Astrocyte (in vitro differentiated cells and primary cell): ENCODE data around the gene BAHCC1. TPM values are rescaled to one million over a fixed set of nuclear protein-coding genes. Genes with fewer than 3 reads are reported as not detected.

Experiments used
- DNase-seq: peaks from one replicate; pipeline ENCODE4 v3.0.0-alpha.2; 2010; ENCODE audit warnings: low read depth
- FAIRE-seq: peaks from 2 replicates; lab custom pipeline; 2011; peaks lifted over from hg19 to GRCh38; lab: Jason Lieb, UNC
- H2AFZ ChIP-seq: 2 replicates; pipeline ENCODE4 v1.6.0; 2012; ENCODE audit warnings: low read depth, low read length, inconsistent platforms
- H3K27ac ChIP-seq: 2 replicates; pipeline ENCODE4 v1.5.1; 2011; ENCODE audit warnings: low read depth, low read length, inconsistent platforms
- H3K27me3 ChIP-seq: 2 replicates; pipeline ENCODE4 v1.6.0; 2011; ENCODE audit warnings: low read length, inconsistent platforms; ENCODE audit not compliant: insufficient read depth
- H3K36me3 ChIP-seq: 2 replicates; pipeline ENCODE4 v1.5.1; 2011; ENCODE audit warnings: low read length, inconsistent platforms; ENCODE audit not compliant: insufficient read depth
- H3K4me1 ChIP-seq: 2 replicates; pipeline ENCODE4 v1.5.1; 2011; ENCODE audit warnings: low read length, inconsistent platforms; ENCODE audit not compliant: insufficient read depth
- H3K4me2 ChIP-seq: 2 replicates; pipeline ENCODE4 v1.6.0; 2012; ENCODE audit warnings: low read length, inconsistent platforms
- H3K4me3 ChIP-seq: 2 replicates; pipeline ENCODE4 v1.5.1; 2011; ENCODE audit warnings: low read depth, mild to moderate bottlenecking, low read length, inconsistent platforms; ENCODE audit not compliant: insufficient read depth
- H3K79me2 ChIP-seq: 2 replicates; pipeline ENCODE4 v1.6.0; 2012; ENCODE audit warnings: mild to moderate bottlenecking, low read length, inconsistent platforms; ENCODE audit not compliant: insufficient read depth
- H3K9ac ChIP-seq: 2 replicates; pipeline ENCODE4 v1.6.0; 2012; ENCODE audit warnings: mild to moderate bottlenecking, low read length, inconsistent platforms
- H3K9me3 ChIP-seq: 2 replicates; pipeline ENCODE4 v1.5.1; 2012; ENCODE audit warnings: low read depth, mild to moderate bottlenecking, low read length, inconsistent platforms; ENCODE audit not compliant: insufficient read depth
- H4K20me1 ChIP-seq: 2 replicates; pipeline ENCODE4 v1.6.0; 2012; ENCODE audit warnings: low read length, inconsistent platforms; ENCODE audit not compliant: insufficient read depth
- H3K27ac Mint-ChIP-seq: one replicate; pipeline ENCODE4 v1.8.0; 2021; ENCODE audit warnings: mild to moderate bottlenecking, mixed read lengths; ENCODE audit not compliant: unreplicated experiment
- H3K27me3 Mint-ChIP-seq: one replicate; pipeline ENCODE4 v1.8.0; 2021; ENCODE audit warnings: low read depth, mixed read lengths; ENCODE audit not compliant: unreplicated experiment
- H3K36me3 Mint-ChIP-seq: one replicate; pipeline ENCODE4 v1.8.0; 2021; ENCODE audit warnings: low read depth, mixed read lengths; ENCODE audit not compliant: unreplicated experiment
- H3K4me1 Mint-ChIP-seq: one replicate; pipeline ENCODE4 v1.8.0; 2021; ENCODE audit warnings: low read depth, mixed read lengths; ENCODE audit not compliant: unreplicated experiment
- H3K4me3 Mint-ChIP-seq: one replicate; pipeline ENCODE4 v1.8.0; 2021; ENCODE audit warnings: mild to moderate bottlenecking, moderate library complexity, mixed read lengths; ENCODE audit not compliant: unreplicated experiment
- H3K9me3 Mint-ChIP-seq: one replicate; pipeline ENCODE4 v1.8.0; 2021; ENCODE audit warnings: mild to moderate bottlenecking, mixed read lengths; ENCODE audit not compliant: unreplicated experiment
- EZH2 ChIP-seq: IDR thresholded peaks from 2 replicates; pipeline ENCODE4 v1.6.1; 2012; ENCODE audit warnings: mild to moderate bottlenecking, low read length, inconsistent platforms; ENCODE audit not compliant: insufficient read depth
- total RNA-seq: library from RNA; stranded (reverse); gene quantifications from 2 replicates; pipeline ENCODE4 v1.2.1, GENCODE V29; 2021
- TF ChIP-seq, protein P1 (sequence below): IDR thresholded peaks from 2 replicates; pipeline ENCODE4 v1.5.1; 2011; ENCODE audit warnings: low read depth, mild to moderate bottlenecking, inconsistent platforms, low read length, moderate library complexity; ENCODE audit not compliant: insufficient read depth

Gene BAHCC1
- total RNA-seq, 1 donor from 2014 or later: 18.5 TPM

DNA sequence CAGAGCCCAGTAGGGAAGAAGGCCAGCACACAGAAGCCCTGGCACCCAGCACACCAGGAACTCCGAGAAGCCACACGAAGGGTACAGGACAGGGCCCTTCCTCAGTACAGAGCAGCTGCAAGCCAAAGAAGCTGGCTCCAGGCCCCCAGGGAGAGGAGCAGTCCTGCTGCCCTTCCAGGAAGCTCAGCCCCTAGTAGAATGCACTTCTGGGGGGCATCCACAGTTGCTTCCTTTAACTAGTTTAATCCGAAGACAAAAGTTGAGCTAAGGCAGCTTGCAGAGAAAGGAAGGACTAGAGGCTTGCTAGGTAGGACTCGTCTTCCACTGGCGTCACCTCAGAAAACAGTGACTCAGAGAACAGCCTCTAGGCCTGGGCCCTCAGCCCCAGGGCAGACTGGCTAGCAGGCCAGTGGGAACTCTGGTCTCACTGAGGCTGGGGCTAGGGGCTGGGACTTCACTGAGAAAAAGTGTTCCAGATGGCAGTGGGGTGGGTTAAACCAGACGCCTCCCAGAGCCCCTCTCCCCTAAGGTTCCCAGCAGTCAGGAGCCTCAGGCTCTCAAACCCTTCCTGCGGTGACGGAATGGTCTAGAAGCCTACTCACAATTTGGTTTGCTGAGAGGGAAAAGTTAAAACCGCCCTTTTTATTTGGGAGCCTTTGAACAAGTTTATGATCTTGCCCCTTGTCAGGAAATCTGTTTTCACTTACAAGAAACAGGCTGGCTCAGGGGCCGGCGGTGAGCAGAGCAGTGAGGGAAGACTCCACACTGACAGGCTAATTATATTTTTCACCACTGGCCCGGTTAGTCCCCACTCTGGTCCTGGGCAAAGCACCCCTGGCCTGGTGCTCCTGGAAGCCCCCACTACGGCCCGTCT is 75.9 kb downstream of the BAHCC1 start:
- DNase-seq (no peak), FAIRE-seq (no peak)
- Mint-ChIP-seq H3K36me3 (peaks cover 2% of the 10 kb centered on the region), H3K9me3 (no peaks in the 10 kb centered on the region), H3K4me3 (no peak overlapping the region), H3K27ac (no peak overlapping the region), H3K4me1 (peaks cover 1% of the 10 kb centered on the region), H3K27me3 (peaks cover 16% of the 10 kb centered on the region)
- Histone ChIP-seq H3K27ac (no peak overlapping the region), H4K20me1 (no peaks in the 10 kb centered on the region), H3K4me1 (no peaks in the 10 kb centered on the region), H3K36me3 (no peaks in the 10 kb centered on the region), H3K4me3 (no peak overlapping the region), H3K4me2 (no peak overlapping the region), H3K79me2 (no peaks in the 10 kb centered on the region), H2AFZ (no peak overlapping the region), H3K27me3 (no peaks in the 10 kb centered on the region), H3K9ac (no peak overlapping the region), H3K9me3 (no peaks in the 10 kb centered on the region)
- TF ChIP-seq EZH2: no peak
- TF ChIP-seq, protein P1, sequence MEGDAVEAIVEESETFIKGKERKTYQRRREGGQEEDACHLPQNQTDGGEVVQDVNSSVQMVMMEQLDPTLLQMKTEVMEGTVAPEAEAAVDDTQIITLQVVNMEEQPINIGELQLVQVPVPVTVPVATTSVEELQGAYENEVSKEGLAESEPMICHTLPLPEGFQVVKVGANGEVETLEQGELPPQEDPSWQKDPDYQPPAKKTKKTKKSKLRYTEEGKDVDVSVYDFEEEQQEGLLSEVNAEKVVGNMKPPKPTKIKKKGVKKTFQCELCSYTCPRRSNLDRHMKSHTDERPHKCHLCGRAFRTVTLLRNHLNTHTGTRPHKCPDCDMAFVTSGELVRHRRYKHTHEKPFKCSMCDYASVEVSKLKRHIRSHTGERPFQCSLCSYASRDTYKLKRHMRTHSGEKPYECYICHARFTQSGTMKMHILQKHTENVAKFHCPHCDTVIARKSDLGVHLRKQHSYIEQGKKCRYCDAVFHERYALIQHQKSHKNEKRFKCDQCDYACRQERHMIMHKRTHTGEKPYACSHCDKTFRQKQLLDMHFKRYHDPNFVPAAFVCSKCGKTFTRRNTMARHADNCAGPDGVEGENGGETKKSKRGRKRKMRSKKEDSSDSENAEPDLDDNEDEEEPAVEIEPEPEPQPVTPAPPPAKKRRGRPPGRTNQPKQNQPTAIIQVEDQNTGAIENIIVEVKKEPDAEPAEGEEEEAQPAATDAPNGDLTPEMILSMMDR: no peak

DNA sequence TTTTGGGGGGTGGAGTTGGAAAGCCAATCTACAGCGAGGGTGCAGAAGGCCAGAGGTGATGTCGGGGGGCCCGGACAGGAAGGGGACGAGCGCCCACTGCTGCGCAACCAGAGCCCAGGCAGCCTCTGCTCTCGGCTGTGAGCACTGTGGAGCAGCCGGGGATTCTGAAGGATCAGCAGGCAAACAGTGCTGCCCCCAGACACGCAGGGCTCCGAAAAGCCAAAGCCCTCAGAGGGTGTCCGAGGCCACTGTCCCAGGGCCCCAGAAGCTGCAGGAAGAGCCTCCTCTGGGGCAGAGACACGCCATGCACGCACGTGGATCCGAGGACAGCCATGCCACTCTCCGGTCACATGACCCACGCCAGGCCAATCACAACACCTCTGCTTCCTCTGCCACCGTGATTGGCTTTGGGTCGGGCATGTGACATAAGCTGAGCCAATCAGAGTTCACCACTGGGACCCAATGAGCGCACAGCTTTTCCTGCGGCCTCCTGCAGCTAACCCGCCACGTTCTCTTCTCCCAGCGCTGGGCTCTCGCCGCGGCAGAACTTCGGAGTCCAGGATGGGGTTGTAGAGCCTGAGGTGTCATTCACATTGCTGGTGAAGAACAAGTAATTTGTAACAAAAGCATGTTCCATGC is 76.7 kb downstream of the BAHCC1 start:
- Histone ChIP-seq H3K27ac (no peak overlapping the region), H3K4me1 (no peaks in the 10 kb centered on the region), H3K4me3 (no peak overlapping the region), H3K9ac (no peak overlapping the region), H2AFZ (peak overlapping the region; percentile 24), H3K4me2 (no peak overlapping the region), H3K9me3 (no peaks in the 10 kb centered on the region), H3K27me3 (no peaks in the 10 kb centered on the region), H3K79me2 (no peaks in the 10 kb centered on the region), H3K36me3 (no peaks in the 10 kb centered on the region), H4K20me1 (no peaks in the 10 kb centered on the region)
- H3K4me1 Mint-ChIP-seq: peaks cover 1% of the 10 kb centered on the region
- no peak overlapping the region for H3K27ac Mint-ChIP-seq
- DNase-seq (no peak), FAIRE-seq (peak; percentile 17)
- peaks cover 2% of the 10 kb centered on the region for H3K36me3 Mint-ChIP-seq
- H3K27me3 Mint-ChIP-seq: peaks cover 23% of the 10 kb centered on the region
- no peak overlapping the region for H3K4me3 Mint-ChIP-seq
- TF ChIP-seq, protein P1: no peak
- no peak for TF ChIP-seq EZH2
- no peaks in the 10 kb centered on the region for H3K9me3 Mint-ChIP-seq
